Activated B cell treated with CpG ODN at 0.5 μM for 24 hours (primary cell): ENCODE data around the gene ENSA. TPM values are rescaled to one million over a fixed set of nuclear protein-coding genes. Genes with fewer than 3 reads are reported as not detected.
"Not testable (repeated sequence)": the region's sequence is repeated elsewhere in the genome, so short reads cannot be mapped to it uniquely, and the experiment has no call there.

Source experiments
- ATAC-seq: fragments of 200-7000 bp; cut with Tn5 transposase; one replicate; pipeline ENCODE4 v1.10.0; 2021; ENCODE audit warnings: low read depth, mild to moderate bottlenecking, moderate library complexity
- CTCF ChIA-PET: fragments of 350-600 bp; sonication (Branson Sonifier 250); formaldehyde crosslinking; loops from one replicate; lab custom pipeline; 2021; ENCODE audit warnings: antibody characterized with exemption; lab: Charles Lee
- POLR2A ChIA-PET: fragments of 350-600 bp; sonication (Branson Sonifier 250); formaldehyde crosslinking; loops from one replicate; lab custom pipeline; 2021; ENCODE audit warnings: antibody characterized with exemption; lab: Charles Lee
- DNase-seq: peaks from one replicate; pipeline ENCODE4 v3.0.0; 2022
- H3K27ac Mint-ChIP-seq: one replicate; pipeline ENCODE4 v1.8.0; 2020; ENCODE audit warnings: mixed read lengths
- H3K27me3 Mint-ChIP-seq: one replicate; pipeline ENCODE4 v1.8.0; 2021; ENCODE audit warnings: mixed read lengths
- H3K36me3 Mint-ChIP-seq: one replicate; pipeline ENCODE4 v1.8.0; 2021; ENCODE audit warnings: low read depth, mixed read lengths
- H3K4me1 Mint-ChIP-seq: one replicate; pipeline ENCODE4 v1.8.0; 2021; ENCODE audit warnings: mixed read lengths
- H3K4me3 Mint-ChIP-seq: one replicate; pipeline ENCODE4 v1.8.0; 2020; ENCODE audit warnings: mild to moderate bottlenecking, mixed read lengths
- H3K9me3 Mint-ChIP-seq: one replicate; pipeline ENCODE4 v1.8.0; 2020; ENCODE audit warnings: mixed read lengths
- CTCF ChIP-seq: fragments of 200-600 bp; IDR thresholded peaks from one replicate; pipeline ENCODE4 v1.8.0; 2022; ENCODE audit warnings: antibody characterized with exemption, mild to moderate bottlenecking
- intact Hi-C: fragments of 100-400 bp; cut with micrococcal nuclease; formaldehyde crosslinking; loops from one replicate; pipeline ENCODE4 v1.15.1; 2024
- total RNA-seq: library from RNA; stranded (reverse); gene quantifications from 2 replicates; pipeline ENCODE4 v1.2.3, GENCODE V29; 2022

The ENSA gene
- total RNA-seq, 1 donor from 2014 or later, result 202 TPM

GRCh38 chr1:150596095-150596892 is 33.1 kb downstream of the ENSA start:
- no peak for ATAC-seq
- Mint-ChIP-seq H3K9me3 (no peaks in the 10 kb centered on the region), H3K4me1 (peaks cover 6% of the 10 kb centered on the region), H3K36me3 (peaks cover 12% of the 10 kb centered on the region), H3K27me3 (no peaks in the 10 kb centered on the region), H3K4me3 (no peak overlapping the region), H3K27ac (no peak overlapping the region)
- ChIA-PET POLR2A (no interaction called here), CTCF (interaction anchor here (0.9 kb wide), 1 partner anchor 13 kb away, joined by 3 read pairs; no protein-coding TSS in a partner anchor)
- intact Hi-C loops, result no loop called here
- TF ChIP-seq CTCF, result no peak
- DNase-seq, result no peak

- H3K4me1 Mint-ChIP-seq, result peaks cover 22% of the 10 kb centered on the region
- H3K36me3 Mint-ChIP-seq, result peaks cover 18% of the 10 kb centered on the region
- ATAC-seq, result no peak
- DNase-seq, result no peak
- no peak for TF ChIP-seq CTCF
- no peak overlapping the region for H3K4me3 Mint-ChIP-seq
- CTCF ChIA-PET, result no interaction called here
- POLR2A ChIA-PET, result interaction anchor here (14.3 kb wide), 1 partner anchor 17 kb away, joined by 1106 read pairs; no protein-coding TSS in a partner anchor
- no peaks in the 10 kb centered on the region for H3K9me3 Mint-ChIP-seq
- intact Hi-C loops, result no loop called here
- H3K27ac Mint-ChIP-seq, result no peak overlapping the region
- no peaks in the 10 kb centered on the region for H3K27me3 Mint-ChIP-seq
Observed at GRCh38 chr1:150582371-150582770, 47.0 kb downstream of the ENSA start.

GRCh38 chr1:150581962-150582361 is 47.5 kb downstream of the ENSA start:
- H3K9me3 Mint-ChIP-seq, DNase-seq, H3K27me3 Mint-ChIP-seq, intact Hi-C loops, H3K27ac Mint-ChIP-seq, H3K4me3 Mint-ChIP-seq, ATAC-seq: not testable (repeated sequence)
- Mint-ChIP-seq H3K4me1 (peaks cover 25% of the 10 kb centered on the region), H3K36me3 (peaks cover 23% of the 10 kb centered on the region)
- ChIA-PET CTCF (interaction anchor here (9.8 kb wide), 1 partner anchor 20 kb away, joined by 196 read pairs; no protein-coding TSS in a partner anchor), POLR2A (interaction anchor here (14.3 kb wide), 1 partner anchor 17 kb away, joined by 1106 read pairs; no protein-coding TSS in a partner anchor)

- H3K4me3 Mint-ChIP-seq, H3K9me3 Mint-ChIP-seq, ATAC-seq, intact Hi-C loops, DNase-seq, H3K27me3 Mint-ChIP-seq, H3K27ac Mint-ChIP-seq: not testable (repeated sequence)
- CTCF ChIA-PET, result interaction anchor here (9.8 kb wide), 1 partner anchor 20 kb away, joined by 196 read pairs; no protein-coding TSS in a partner anchor
- H3K4me1 Mint-ChIP-seq, result peaks cover 29% of the 10 kb centered on the region
- H3K36me3 Mint-ChIP-seq, result peaks cover 28% of the 10 kb centered on the region
- POLR2A ChIA-PET, result interaction anchor here (3.6 to 14.3 kb wide), 2 partner anchors 16 to 33 kb away, joined by 40 to 1106 read pairs; no protein-coding TSS in a partner anchor
Observed at GRCh38 chr1:150581437-150581836, 48.0 kb downstream of the ENSA start.

GRCh38 chr1:150580966-150581365 is 48.4 kb downstream of the ENSA start:
- H3K27me3 Mint-ChIP-seq, H3K9me3 Mint-ChIP-seq, DNase-seq, intact Hi-C loops, ATAC-seq: not testable (repeated sequence)
- Mint-ChIP-seq H3K27ac (peak overlapping the region; percentile 90), H3K4me1 (peaks cover 34% of the 10 kb centered on the region), H3K36me3 (peaks cover 33% of the 10 kb centered on the region), H3K4me3 (peak overlapping the region; percentile 81)
- ChIA-PET CTCF (interaction anchor here (9.8 kb wide), 1 partner anchor 19 kb away, joined by 196 read pairs; no protein-coding TSS in a partner anchor), POLR2A (interaction anchor here (2.0 to 14.3 kb wide), 4 partner anchors 16 to 217 kb away, joined by 18 to 1106 read pairs (median 52); partner anchors contain the start of gene RPRD2)

GRCh38 chr1:150579945-150580642 is 49.3 kb downstream of the ENSA start:
- Mint-ChIP-seq H3K27me3 (no peaks in the 10 kb centered on the region), H3K27ac (peak overlapping the region; percentile 90), H3K4me1 (peaks cover 40% of the 10 kb centered on the region), H3K36me3 (peaks cover 41% of the 10 kb centered on the region), H3K4me3 (peak overlapping the region; percentile 81), H3K9me3 (no peaks in the 10 kb centered on the region)
- DNase-seq (no peak), ATAC-seq (peak; percentile 4)
- no peak for TF ChIP-seq CTCF
- CTCF ChIA-PET, result interaction anchor here (1.1 to 9.8 kb wide), 5 partner anchors 12 to 41 kb away, joined by 3 to 196 read pairs (median 21); no protein-coding TSS in a partner anchor
- intact Hi-C loops, result loop anchor here (1.0 kb wide), 5 partner anchors 13 to 49 kb away; partner anchors contain the start of gene ENSA
- POLR2A ChIA-PET, result interaction anchor here (0.5 to 14.3 kb wide), 27 partner anchors 9 to 675 kb away, joined by 3 to 1106 read pairs (median 8); partner anchors contain the start of genes CERS2, ENSA, FALEC and GOLPH3L
